ENCODE data around the gene ATP13A3.

The ATP13A3 gene

DNA sequence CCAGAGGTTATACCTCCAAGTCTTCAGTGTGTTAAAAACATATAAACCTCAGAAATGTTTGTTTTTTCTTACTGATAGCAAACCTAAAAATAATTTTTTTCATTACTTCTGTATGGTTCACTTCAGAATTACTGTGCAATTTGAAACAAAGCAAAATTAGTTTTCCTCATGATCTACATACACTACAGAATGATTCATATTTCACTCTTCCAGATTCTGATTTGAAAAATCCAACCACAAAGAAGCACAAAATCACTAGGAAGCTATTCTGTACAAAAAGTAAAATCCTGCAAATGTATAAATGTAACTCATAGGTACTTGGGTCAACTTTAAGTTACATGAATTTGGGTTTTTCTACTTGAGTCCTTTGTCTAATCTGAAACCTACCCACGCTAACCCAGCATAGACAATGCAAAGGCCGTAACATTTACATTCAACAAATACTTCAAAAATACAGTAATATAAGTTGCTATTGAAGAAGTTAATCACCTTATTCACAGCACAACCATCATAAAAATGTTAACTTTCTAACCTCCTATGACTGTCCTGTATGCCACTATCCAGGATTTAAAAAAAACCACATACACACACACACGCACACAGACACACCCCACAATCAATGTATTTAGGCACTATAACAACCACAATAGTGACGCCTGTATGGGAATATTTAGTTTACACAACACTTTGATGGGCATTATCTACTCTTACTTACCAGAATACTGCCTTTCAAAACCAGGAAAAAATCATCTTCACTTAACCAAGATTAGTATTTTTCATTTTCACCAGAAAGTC lies 11.5 kb downstream of the ATP13A3 start:
- H3K4me3 ChIP-seq (ENCODE audit: low read length) = no peak overlapping the region
- TF ChIP-seq, protein P1, sequence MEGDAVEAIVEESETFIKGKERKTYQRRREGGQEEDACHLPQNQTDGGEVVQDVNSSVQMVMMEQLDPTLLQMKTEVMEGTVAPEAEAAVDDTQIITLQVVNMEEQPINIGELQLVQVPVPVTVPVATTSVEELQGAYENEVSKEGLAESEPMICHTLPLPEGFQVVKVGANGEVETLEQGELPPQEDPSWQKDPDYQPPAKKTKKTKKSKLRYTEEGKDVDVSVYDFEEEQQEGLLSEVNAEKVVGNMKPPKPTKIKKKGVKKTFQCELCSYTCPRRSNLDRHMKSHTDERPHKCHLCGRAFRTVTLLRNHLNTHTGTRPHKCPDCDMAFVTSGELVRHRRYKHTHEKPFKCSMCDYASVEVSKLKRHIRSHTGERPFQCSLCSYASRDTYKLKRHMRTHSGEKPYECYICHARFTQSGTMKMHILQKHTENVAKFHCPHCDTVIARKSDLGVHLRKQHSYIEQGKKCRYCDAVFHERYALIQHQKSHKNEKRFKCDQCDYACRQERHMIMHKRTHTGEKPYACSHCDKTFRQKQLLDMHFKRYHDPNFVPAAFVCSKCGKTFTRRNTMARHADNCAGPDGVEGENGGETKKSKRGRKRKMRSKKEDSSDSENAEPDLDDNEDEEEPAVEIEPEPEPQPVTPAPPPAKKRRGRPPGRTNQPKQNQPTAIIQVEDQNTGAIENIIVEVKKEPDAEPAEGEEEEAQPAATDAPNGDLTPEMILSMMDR (IDR thresholded peaks at IDR 0.05; ENCODE audit: insufficient read depth, low read depth, low read length, missing control alignments) = no peak
- no peak for DNase-seq (ENCODE audit: low read depth)

DNA sequence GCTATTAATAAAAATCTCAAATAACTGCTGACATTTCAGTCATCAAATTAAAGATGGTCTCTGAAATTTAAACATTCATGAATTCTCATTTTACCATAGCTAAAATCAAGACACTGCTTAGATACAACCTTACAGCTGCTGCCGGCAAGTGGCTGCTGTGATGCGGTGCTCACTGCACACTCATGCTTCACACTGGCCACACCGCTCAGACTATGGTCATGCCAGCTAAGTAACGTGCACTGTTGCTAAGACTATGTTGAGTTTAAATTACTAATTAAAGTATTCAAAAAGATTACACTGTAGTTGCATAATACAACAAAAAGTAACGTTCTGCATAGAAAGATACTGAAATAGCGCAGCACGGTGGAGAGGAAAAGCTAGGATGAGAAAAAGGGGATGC lies 12.1 kb downstream of the ATP13A3 start:
- TF ChIP-seq, protein P1 (IDR thresholded peaks at IDR 0.05; ENCODE audit: insufficient read depth, low read depth, low read length, missing control alignments) = no peak
- H3K4me3 ChIP-seq (ENCODE audit: low read length) = no peak overlapping the region
- DNase-seq (ENCODE audit: low read depth) = no peak

DNA sequence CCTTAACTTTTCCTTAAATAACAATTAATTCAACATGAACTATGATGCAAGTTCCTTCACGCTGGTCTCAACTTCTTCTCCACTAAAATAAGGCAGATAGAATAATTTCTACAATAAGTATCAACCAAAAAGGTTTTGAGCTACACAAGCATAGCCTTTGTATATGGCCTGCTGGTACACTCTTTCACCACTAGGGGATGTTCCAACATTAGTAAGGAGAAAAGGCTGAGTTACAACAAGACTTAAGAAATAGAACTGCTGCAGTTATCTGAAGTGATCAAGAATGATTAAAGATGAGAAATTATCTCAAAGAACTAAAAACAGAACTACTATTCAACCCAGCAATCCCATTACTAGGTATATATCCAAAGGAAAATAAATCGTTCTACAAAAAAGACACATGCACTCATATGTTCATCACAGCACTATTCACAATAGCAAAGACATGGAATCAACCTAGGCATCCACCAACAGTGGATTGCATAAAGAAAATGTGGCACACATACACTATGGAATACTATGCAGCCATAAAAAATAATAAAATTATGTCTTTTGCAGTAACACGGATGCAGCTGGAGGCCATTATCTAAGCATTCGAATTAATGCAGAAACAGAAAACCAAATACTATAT lies 14.4 kb downstream of the ATP13A3 start:
- peak; percentile 78 for DNase-seq (ENCODE audit: low read depth)
- TF ChIP-seq, protein P1 (IDR thresholded peaks at IDR 0.05; ENCODE audit: insufficient read depth, low read depth, low read length, missing control alignments) = peak; percentile 99

DNA sequence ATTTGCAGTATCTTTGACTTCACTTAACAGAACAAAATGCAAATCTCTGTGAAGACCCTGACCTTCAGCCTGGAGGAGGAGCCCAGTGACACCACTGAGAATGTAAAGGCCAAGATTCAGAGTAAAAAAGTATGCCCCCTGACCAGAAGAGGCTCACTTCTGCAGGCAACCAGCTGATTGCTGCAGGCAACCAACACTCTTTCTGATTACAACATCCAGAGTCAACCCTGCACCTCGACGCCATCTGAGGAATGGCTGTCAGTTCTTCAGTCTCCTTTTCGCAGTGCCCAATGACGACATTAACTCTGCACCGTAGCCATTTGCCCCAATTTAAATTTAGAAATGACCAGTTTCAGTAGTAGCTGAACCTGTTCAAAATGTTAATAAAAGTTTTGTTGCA lies 14.9 kb downstream of the ATP13A3 start:
- no peak for DNase-seq (ENCODE audit: low read depth)
- TF ChIP-seq, protein P1 (IDR thresholded peaks at IDR 0.05; ENCODE audit: insufficient read depth, low read depth, low read length, missing control alignments) = no peak
- H3K4me3 ChIP-seq (ENCODE audit: low read length) = no peak overlapping the region

More for the DNA sequence above, 14.4 kb downstream of the ATP13A3 start:
- no peak overlapping the region for H3K4me3 ChIP-seq (ENCODE audit: low read length)

DNA sequence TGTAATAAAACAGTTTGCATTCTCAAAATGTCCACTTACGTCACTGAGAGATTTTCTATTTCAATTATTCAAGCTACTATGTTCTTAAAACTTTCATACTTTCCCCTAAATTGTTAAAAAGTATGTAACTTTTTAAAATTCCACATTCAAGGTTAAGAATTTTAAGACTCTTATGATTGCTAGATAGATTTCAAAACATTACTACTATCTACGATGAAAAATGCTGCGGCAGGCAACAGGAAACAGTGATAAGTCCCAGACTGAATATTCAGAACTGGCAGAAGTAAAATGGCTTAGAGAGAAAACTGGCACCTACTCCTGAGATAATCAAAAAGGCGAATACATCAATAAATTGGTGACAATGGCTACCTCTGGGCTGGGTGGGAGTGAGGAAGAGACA lies 16.2 kb downstream of the ATP13A3 start:
- no peak for DNase-seq (ENCODE audit: low read depth)
- TF ChIP-seq, protein P1 (IDR thresholded peaks at IDR 0.05; ENCODE audit: insufficient read depth, low read depth, low read length, missing control alignments) = no peak
- H3K4me3 ChIP-seq (ENCODE audit: low read length) = no peak overlapping the region

DNA sequence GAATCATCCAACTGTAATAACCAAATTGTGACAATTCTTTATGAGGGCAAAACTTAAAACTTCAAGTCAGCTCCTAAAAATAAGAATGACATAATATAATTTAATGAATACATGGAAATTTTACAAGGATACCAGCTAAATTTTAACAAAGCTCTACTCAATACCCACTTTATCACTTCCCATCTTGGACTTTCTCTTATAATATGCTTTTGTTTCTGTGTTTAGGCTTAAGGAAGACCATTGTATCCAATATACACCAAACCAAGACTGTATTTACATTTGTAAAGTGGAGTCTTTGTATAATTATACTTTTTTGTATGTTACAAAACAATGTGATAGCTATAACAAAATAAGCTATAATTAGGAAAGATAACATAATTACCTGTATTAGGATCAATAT lies 16.8 kb downstream of the ATP13A3 start:
- no peak for DNase-seq (ENCODE audit: low read depth)
- TF ChIP-seq, protein P1 (IDR thresholded peaks at IDR 0.05; ENCODE audit: insufficient read depth, low read depth, low read length, missing control alignments) = no peak
- H3K4me3 ChIP-seq (ENCODE audit: low read length) = no peak overlapping the region
